GM18867 (cell line): ENCODE results near the gene ACAP3.

Source experiments
- ATAC-seq: cut with Tn5 transposase; IDR thresholded peaks from one replicate; pipeline ENCODE4 v1.9.1; 2021; ENCODE audit warnings: mild to moderate bottlenecking, moderate library complexity; ENCODE audit not compliant: unreplicated experiment

The ACAP3 gene, protein sequence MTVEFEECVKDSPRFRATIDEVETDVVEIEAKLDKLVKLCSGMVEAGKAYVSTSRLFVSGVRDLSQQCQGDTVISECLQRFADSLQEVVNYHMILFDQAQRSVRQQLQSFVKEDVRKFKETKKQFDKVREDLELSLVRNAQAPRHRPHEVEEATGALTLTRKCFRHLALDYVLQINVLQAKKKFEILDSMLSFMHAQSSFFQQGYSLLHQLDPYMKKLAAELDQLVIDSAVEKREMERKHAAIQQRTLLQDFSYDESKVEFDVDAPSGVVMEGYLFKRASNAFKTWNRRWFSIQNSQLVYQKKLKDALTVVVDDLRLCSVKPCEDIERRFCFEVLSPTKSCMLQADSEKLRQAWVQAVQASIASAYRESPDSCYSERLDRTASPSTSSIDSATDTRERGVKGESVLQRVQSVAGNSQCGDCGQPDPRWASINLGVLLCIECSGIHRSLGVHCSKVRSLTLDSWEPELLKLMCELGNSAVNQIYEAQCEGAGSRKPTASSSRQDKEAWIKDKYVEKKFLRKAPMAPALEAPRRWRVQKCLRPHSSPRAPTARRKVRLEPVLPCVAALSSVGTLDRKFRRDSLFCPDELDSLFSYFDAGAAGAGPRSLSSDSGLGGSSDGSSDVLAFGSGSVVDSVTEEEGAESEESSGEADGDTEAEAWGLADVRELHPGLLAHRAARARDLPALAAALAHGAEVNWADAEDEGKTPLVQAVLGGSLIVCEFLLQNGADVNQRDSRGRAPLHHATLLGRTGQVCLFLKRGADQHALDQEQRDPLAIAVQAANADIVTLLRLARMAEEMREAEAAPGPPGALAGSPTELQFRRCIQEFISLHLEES

DNA sequence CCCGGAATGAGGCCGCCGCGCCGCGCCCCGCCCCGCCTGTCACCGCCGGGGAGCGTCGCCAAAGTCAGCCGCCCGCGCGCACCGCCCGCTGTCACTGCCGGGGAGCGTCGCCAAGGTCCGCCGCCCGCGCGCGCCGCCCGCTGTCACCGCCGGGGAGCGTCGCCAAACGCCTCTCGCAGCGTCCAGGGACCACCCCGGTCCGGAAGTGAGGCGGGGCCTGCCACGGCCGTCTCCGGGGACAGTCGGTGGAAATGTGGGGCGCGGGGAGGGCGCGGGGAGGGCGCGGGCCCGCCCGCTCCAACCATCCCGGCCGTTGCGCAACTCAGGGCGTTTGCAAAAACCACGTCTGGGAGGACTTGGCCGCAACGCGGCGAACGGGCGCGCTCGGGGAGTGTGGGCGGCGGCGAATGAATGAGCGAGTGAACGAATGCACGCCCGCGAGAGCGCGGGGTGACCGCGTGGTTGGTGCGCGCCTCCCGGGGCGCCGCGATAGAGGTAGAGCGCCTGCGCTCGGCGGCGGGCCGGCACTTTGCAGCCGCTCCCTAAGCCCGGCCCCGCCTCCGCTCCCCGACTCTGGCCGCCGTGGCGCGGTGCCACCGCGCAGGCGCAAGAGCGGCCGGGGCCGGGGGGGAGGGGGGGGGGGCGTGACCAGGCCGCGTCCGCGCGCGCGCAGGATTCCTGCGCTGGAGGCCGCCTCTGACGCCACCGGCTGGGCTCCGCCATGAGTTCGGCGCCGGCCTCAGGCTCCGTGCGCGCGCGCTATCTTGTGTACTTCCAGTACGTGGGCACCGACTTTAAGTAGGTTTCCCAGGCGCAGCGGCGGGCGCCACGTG, at the start of gene ACAP3, which contains the start of gene PUSL1:
Gene ACAP3 (minus strand): TSS at position 8 of the 833 bp plus-strand sequence. CDS start 115 bp downstream, outside the sequence.
Gene PUSL1 (plus strand): TSS at position 675 of the 833 bp plus-strand sequence. CDS start 47 bp downstream, at position 722.
- ATAC-seq: peak; percentile 54

DNA sequence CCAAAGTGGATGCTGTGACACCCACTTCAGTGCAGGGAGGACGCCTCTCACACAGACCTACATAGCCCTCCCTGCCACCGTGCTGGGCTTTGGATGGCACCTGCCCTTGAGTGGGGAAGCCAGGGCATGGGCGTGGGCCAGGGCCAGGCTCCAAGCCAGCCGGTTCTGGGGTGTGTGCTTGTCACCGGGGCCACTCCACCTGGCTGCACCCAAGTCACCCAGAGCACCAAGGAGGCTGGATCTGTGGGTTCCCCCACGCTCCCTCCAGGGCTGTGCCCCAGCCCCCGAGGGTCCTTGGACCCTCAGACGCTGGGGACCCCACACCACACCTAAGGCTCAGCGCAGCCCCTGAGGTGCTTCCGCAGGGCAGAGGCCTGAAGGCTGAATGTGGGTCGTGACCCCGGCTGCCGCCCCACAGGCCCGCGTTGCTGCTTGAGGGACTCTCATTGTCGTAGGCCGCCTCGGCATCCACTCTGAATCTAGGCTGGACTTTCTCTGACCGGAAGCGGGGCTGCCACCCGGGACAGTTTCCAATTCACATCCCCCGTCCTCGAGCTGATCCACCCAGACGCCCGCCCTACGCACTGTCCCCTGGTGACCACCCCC, 49.2 kb upstream of the ACAP3 start:
- no peak for ATAC-seq

DNA sequence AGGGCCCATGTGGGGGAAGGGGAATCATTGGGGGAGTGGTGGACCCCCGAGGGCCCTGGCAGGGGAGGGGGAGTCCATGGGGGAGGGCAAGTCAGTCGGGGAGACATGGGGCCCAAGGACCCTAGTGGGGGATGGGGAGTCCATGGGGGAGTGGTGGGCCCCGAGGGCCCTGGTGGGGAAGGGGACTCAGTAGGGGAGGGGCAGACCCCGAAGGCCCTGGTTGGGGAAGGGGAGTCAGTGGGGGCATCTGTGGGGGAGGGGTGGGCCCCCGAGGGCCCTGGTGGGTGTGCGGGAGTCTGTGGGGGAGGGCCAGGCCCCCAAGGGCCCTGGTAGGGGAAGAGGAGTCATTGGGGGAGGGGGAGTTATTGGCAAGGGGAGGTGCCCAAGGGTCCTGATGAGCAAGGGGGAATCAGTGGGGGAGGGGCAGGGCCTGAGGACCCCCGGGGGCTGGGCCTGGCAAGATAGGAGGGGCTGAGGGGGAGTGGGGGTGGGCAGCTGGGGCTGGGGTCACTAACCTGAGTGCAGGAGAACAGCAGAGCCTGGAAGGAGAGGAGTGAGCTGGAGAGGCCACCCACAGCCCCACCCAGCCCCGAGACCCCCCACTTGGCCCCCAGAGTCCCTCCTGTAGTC, 48.6 kb upstream of the ACAP3 start:
- no peak for ATAC-seq

DNA sequence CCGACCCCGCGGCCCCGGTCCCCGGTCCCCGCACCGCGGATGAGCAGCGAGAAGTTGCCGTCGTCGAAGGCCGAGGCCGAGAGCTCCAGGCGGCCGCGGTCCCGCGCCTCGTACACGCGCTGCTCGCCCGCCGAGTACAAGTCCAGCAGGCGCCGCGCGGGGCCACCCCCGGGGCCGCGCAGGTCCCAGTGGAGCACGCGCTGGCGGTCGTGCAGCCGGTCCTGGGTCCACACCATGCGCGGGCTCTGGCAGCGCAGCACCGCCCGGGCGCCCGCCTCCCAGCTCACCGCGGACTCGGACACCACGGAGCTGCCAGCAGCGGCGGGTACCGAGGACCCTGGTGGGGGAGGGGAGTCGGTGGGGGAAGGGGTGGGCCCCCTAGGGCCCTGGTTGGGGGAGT, 47.7 kb upstream of the ACAP3 start:
- ATAC-seq: no peak

DNA sequence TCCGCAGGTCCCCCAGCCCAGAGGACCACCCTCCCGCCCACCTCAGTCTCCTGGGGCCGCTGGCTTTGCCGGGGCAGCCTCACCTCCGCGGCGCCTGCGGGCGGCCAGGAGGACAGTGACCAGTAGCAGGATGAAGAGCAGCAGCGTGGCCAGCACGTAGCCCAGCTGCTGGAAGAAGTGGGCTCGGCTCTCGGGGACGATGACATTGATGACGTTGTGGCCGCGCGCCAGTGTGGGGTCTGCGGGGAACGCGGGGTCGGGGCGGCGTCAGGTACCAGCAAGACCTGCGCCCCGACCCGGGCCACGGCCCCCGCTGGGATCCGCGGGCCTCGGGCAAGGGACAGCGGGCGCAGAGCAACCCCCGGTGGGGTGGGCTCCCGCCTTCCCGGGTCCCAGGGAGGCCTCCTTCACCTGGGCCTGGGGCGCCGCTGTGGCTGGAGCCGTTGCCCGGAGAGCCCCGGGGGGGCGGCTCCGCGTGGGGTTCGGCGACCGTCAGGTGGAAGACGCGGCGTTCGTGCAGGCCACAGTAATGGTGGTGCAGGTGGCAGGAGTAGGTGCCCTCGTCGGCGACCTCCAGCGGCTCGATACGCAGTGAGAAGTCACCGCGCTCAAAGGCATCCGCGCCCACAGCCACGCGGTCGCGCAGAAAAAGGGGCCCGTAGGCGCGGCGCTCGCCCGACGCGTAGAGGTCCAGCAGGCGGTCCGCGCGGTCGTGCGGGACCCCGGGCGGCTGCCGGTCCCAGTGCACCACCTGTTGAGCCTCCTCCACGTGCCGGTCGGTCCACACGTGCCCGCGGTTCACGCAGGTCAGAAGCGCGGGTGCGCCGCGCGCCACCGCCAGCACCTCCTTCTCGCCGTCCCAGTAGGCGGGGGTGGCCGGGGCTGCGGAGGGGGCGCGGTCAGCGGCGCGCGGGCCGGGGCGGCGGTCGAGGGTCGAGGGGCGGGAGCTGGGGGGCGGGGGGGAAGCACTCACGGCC, 46.8 kb upstream of the ACAP3 start:
- no peak for ATAC-seq

DNA sequence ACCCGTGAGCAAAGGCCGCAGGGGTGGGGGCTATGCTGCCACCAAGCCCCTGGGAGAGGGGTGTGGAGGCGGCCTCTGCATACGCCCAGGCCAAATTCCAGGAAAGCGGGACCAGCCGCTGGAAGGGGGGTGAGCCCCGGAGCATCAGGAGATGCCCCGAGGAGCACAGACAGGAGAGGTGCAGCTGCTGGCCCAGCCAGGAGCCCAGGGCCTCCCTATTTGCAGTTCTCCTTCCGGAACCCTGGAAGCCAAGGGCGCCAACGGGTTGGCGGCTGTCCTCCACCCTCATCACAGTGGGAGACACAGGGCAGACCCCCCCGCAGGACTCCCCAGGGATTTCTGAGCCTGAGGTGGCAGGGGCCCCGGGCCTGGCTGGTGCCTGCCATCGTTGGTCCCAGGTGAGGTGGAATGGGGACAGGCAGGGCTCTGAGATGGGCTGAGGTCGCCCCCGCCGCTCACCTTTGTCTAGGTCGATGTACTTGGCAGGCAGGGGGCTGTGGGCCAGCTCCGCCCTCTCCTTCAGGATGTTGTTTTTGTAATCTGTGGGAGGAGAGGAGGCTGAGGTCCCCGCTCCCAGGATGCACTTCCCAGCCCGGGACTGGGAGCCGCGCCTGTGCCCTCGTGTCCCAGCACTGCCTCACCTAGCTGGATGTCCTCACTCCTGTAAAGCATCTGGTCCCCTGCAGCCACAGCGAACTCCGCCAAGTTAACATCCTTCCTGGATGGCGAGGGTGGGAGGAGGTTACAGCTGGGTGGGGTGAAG, 45.8 kb upstream of the ACAP3 start:
- no peak for ATAC-seq

DNA sequence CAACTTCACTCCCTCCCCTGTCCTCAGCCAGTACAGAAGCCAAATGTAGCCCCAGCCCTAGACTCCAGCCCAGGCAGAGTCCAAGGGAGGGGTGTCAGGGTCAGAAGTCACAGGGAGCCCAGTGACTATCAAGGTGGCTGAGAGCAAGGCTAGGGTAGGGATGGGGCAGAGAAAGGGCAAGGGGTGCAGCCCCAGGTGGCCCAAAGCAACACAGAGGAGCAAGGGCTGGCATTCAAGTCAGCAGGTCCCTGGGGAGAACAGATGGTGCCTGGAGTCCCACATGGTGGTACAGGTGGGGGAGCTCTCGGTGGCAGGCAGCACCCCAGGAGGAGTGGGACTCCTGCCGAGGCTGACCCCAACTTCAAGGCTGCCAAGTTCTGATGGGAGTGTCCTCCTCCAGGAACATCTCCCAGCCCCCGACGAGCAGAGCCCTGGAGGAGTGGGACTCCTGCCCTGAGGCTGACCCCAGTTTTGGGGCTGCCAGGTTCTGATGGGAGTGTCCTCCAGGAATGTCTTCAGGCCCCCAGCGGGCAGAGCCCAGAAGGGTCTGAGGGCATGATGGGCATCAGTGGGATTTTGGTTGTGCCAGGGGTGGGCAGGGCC, 45.2 kb upstream of the ACAP3 start:
- no peak for ATAC-seq

DNA sequence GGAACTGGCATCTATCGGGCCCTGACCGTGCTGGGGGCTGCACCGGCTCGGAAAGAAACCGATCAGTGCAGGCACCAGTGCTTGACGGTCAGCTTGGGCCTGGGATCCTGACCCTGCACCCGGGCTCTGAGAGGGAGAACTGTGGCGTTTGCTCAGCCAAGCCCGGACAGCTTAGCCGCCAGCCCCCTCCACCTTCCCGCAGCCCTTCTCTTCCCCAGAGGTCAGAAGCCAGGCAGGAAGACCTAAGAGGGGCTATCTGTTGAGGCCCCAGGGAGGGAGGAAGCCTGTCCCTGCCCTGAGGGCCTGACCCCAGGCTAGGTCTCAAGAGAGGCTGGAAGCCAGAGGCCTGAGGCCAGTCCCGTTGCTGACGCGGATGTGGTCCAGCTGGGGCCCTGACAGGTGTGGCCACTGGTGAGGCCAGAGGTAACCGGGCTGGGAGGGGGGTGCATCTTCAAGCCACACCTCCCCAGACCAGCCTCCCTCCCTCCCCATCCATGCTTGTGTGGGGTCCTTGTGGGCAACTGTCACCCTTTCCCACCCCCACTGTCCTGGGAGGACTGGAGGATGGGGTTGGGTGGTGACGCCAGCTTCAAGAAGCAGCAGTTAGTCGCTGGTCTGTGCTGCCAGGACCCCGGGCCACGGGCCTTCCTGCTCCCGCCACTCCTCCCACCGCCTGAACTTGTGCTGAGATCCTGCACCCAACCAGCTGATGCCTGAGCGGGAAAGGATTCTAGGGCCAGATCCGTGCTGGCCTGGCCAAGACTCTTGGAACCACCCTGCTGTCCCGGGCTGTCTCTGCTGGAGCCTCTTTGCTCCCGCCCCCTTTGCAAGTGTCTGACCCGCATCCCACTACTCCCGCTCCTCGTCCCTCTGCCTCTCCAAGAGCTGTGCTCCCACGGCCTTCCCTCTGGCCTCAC, 44.0 kb upstream of the ACAP3 start:
- ATAC-seq: no peak

DNA sequence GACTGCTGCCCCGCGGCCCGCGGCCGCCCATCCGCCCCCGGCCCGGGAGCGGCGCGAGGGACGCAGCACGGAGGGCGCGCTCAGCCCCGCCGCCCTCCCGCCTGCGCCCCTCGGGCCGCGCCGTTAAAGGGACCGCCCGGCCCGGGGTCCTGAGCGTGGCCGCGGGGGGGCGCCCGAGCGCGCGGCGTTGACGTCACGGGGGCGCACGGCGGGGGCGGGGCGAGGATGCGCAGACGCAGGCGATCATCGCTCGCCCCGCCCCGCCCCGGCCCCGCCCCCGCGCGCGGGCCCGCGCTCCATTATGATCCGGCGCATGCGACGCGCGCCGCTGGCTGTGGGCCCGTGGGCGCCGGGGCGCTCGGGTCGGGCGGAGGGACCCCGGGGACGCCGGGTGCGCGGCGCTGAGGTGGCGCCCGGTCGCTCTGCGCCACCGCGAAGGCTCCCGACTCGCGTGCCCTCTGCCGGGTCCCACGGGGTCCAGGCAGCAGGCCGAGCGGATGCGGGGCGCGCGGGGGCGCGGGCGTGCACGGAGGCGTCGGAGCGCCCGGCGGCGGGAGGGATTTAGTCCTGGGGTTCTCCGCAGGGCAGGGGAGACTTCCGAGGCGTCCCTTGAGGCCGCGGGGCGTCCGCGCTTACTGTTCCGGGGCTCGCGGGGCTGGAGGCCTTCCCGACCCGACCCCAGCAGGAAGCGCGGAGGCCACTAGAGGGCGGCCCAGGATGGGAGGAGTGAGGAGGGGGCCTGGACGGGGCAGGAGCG, 41.7 kb upstream of the ACAP3 start, which contains the start of gene DVL1:
Gene DVL1 (minus strand): TSS at position 163 of the 757 bp plus-strand sequence. CDS start 353 bp downstream, outside the sequence.
- peak; percentile 57 for ATAC-seq

DNA sequence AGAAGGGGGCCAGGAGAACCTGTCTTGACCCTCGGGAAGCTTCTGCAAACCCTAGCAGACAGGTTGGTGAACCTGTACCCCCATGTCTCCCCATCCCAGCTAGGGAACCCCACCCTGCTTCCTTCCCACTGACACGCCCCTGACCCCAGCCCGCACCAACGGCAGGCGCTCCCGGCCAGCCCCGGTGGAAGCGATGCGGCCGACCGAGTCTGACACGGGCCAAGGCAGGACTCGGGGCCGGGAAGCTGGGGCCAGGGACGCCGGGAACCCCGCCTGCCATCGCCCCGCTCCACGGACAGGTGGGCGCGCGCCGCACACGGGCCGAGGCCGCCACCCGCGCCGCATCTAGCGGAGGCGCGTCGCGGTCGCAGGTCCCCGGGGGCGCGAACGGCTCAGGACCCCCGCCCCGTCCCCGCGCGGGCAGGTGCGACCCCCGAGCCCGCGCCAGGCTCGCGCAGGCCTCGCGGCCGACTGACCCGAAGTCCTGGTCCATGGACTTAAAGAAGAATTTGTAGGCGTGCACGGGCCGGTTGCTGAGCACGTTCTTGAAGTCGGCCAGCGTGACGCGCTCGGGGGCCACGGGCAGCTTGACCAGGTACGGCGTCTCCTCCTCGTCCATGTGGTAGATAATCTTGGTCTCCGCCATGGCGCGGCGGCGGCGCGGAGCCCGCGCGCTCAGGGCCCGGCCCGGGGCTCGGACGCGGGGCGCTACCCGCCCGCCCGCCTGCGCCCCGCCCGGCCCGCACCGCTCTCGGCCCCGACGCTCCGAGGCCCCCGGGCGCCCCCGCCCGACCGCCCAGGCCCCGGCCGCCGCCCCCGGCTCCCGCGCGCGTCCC, 40.9 kb upstream of the ACAP3 start:
- peak; percentile 4 for ATAC-seq

DNA sequence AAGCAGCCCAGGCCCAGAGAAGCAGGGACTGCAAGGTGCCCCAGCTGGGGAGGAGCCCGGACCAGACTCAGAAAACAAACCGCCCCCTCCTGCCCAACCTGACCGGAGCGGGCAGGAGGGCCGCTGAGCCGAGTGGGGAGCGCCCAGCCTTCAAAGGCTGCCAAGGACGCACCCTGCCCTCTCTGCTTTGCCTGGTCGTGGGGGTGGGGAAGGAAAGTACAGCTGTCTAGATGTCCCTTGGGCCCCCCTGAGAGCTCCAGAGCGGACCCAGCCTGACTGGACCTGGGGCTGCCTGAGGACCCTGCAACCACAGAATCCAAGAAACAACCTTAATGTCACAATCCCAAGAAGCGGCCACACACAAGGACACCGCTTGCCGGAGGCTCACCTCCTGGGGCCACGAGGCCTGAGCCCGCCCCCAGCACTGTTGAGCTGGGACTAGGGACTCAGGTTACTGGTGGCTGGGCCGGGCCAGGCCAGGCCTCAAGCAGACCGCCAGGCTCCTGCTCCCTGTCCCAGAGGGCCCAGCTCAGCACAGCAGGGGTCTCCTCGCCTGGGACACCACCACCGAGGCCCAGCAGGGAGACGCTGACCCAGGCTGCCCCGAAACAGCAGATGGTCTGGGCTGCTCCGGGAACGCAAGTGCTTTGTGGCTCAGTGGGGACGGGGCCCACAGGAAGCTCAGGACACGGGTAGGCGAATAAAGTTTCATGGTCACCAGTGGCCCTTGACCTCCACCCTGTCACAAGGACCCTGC, 40.1 kb upstream of the ACAP3 start:
- ATAC-seq: no peak

DNA sequence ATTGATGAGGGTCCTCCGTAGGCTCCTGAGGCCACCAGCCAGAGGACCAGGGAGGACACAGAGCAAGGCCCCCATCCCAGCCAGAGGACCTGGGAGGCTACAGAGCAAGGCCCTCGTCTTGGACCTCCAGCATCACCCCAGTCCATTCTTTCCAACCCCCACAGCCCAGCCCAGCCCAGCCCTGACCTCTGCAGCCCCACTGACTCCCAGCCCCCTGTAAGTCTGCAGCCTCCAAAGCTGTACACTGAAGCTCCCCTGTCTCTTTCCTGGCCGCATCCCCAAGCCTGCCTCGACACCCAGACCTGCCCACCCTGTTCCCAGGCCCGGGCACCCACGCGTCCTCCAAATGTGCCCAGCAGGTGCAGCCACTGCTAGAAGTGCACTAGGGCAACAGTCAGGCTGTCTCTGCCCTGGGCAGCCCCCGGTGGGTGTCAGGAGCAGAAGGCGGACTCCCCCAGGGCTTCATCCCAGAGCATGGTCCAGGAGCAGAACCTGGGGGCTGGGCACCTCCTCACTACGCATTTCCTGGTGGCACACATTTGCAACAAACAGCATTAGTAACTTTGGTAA, 39.4 kb upstream of the ACAP3 start:
- ATAC-seq: no peak

DNA sequence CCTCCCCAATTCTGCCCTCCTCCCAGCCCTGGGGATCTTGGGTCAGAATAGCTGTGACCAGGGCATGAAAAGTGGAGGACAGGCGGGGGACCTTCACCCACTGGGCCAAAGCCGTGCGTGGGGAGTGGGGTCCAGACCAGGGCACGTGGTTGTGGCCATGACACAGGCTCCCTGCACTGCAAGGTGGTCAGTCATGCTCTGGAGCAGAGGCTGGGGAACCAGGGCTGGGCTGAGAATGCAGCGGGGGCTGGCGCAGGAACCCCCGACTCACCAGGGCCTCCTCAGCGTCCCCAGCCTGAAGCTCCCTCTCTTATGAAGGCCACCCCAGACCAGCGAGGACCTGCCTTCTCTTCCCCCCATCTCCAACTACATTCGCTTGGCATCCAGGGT, 38.8 kb upstream of the ACAP3 start:
- no peak for ATAC-seq
